NCI-H460 (cell line): ENCODE results near the gene PRDM5. TPM values are rescaled to one million over a fixed set of nuclear protein-coding genes. Genes with fewer than 3 reads are reported as not detected.

Source experiments
- DNase-seq: peaks from one replicate; pipeline ENCODE4 v3.0.0-alpha.2; 2016; ENCODE audit warnings: low read depth; ENCODE audit errors: extremely low read depth
- polyA plus RNA-seq: library from polyadenylated mRNA; depleted of rRNA; stranded (reverse); fragments of >200 nt; gene quantifications from 2 replicates; pipeline ENCODE4 v1.2.3, GENCODE V29; 2014; cell fraction: nucleus; rRNA removed
- total RNA-seq: library from RNA; depleted of rRNA; stranded (reverse); fragments of >200 nt; shearing (Covaris generic); gene quantifications from 2 replicates; pipeline ENCODE4 v1.2.3, GENCODE V29; 2014; rRNA removed

The PRDM5 gene
- total RNA-seq: 10.0 and 11.9 TPM in 2 replicates
- 7.4 and 10.6 TPM in 2 replicates for polyA plus RNA-seq

DNA sequence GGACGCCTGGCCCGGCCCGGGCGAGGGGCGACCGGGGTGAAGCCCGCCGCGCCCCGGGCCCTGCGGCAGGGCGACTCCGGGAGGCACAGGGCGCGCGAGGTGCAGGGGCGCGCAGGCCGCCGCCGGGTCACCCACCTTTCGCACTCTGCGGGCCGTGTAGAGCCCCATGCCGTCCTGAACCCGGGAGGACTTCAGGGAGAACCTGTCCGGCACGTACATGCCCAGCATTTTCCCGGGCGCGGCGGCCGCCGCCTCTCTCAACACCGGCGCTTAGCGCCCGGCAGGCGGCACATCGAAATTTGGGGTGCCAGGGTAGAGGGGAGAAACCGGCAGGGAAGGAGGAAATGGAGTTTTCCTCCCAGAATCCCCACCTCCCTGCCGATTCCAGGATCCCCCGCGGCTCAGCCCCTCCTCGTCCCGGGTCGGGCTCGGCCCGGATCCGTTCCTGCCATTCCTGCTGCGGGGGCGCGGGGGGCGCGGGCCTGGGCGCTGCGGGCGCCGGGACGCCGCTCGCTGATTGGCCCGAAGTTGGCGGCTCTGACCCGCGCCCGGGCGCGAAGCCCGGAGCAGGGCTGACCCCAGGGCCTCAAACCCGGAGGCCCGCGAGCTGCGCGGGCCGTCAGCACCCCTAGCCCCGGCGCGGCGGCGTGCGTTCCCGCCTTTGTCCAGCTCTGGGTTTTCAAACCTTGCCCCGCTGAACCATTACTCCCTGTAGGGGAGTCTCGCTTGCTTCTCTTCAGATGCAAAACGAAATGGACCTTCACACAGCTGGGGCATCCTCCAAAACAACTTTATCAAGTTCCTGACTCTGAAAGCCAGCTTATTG is at the start of gene PRDM5:
Gene PRDM5 (minus strand): TSS at position 346 of the 826 bp plus-strand sequence. CDS start 118 bp downstream, at position 228.
- peak; percentile 13 for DNase-seq

DNA sequence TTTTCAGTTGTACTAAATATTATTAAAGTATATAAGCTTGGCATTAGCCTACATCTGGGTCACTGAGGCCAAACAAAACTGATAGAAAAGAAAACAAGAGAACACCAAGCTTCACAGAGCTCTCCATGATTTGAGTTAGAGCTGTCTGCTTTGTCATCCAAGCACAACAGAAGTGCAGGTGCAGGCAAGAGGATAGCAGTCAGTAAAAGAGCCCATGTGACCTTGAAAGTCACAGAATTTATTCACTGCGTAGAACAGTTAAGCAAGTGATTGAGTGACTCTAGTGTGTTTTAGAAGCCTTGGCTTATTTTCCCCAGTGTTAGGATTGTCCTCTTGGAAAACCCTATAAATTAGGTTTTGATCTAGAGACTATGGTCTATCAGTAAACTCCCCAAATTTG is 49.4 kb upstream of the PRDM5 start:
- no peak for DNase-seq

DNA sequence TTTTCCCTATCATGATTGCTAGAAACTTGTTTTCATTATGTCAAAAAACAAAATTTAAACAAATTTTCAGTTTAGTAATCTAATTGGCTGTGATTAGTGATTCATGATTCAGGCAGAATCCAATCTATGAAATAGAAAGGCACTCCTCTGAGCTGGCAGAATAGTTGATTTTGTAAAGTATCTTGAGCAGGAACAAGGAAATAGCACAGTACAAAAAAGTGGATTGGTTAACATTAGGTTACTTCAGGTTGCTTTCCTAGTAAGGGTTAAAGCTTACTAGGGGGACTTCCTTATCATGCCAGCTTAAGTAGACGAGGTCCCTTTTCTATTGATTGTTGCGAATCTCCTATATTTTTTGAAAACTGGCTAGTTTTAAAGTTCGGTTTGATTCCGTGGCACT is 43.4 kb upstream of the PRDM5 start:
- DNase-seq: no peak

DNA sequence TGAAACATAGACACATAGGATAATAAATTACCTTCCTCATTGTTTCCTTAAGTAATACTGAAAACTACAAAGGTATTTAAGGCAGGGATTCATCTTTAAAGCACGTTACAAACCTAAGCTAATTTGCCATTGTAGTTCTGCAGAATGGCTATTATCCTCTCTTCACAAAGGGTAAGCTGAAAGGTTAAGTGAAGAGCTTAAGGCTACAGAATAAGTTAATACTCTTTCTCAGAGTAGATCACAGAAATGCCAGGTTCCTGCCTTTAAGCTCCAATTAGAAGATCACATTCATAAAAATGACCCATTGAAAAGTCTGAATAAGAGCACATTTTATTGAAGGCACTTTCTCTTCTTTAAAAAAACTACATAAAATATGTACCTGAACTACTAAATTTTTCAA is 42.1 kb upstream of the PRDM5 start:
- no peak for DNase-seq

DNA sequence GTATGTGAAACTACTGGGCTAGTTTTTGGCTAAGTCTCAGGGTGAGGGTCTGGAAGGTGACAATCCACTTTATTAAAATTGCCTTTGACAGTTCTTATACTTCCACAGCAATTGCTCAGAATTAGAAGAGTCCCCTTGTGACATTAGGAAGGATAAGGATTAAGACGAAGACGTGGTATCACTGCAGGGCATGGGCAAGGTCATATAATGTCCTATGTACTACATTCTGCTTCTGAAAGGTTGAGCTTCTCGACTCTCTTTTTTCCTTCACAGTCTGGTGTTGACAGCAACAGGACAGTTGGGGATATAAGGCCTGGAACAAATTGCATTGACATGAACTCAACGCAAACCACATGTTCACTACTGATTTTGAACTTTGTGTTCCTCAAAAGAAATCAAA is 40.9 kb upstream of the PRDM5 start:
- no peak for DNase-seq

DNA sequence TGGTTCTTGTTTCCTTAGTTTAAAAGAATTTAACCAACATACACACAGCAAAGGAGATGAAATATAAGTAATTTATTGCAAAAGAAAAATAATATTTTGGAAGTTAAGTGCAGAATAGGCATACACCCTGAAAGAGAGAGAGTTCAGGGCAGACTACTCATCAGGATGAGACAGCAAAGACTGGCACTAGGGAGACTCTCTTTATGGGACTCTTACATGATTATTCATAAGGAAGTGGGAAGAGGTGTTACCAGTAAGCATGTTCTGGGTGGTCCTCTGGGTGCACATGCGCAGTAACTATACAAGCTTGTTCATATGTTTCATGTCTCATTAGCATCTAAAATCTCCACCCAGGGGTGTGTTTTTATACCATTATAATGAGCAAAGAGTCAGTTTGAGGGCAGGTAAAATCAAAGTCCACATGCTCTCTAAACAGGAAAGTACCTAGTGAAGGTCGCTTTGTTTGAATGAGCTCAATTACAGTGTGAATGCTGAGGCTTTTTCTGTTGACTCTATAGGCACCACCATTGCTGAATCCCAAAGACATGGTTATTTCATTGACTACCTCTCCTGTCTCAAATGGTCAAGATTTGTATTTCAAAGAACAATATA is 38.2 kb upstream of the PRDM5 start:
- no peak for DNase-seq

DNA sequence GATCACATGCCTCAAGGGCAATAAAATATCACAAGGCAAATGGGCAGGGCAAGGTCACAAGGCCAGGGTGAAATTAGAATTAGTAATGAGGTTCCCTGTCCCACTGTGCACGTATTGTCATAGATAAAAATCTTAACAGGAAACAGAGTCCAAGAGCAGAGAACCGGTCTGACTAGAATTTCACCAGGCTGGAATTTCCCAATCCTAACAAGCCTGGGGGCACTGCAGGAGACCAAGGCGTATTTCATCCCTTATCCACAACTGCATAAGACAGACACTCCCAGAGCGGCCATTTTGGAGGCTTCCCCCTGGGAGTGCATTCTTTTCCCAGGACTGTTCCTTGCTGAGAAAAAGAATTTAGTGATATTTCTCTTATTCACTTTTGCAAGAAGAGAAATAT is 25.9 kb upstream of the PRDM5 start:
- no peak for DNase-seq

DNA sequence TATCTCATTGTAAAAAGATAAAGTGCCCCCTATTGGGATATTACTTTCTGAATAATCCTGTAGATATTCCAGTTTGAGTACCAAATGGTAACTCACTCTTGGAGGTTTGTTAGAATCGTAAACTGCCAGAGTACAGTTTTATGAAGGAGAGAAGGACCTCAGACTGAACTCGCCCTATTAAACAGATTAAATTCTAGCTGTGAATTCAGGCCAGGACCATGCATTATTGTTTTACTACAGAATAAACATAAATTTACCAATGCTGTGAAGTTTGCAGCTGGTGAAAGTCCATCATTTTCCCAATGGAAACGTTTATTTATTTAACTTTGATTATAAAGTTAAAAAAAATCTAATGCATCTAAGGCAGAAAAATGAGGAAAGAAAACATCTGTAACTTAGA is 20.2 kb upstream of the PRDM5 start:
- no peak for DNase-seq

DNA sequence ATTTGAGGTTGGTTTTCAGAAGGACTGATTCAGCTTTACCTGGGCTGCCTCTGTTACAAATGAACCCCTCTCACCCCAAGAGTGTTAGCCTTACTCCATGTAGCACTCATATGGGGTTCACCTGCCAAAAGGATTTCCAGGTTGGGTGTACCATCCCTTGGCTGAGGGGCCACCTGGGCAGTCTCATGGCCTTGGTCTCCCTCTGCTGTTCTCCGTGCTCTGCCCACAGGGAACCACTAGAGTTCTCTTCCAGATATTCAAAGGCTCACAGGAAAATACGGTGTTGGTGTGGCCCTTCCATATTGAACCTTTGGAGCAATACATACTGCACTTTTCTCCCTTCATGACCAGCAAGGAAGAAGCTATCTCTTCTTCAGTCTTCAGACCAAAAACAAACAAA is 18.0 kb upstream of the PRDM5 start:
- DNase-seq: no peak

DNA sequence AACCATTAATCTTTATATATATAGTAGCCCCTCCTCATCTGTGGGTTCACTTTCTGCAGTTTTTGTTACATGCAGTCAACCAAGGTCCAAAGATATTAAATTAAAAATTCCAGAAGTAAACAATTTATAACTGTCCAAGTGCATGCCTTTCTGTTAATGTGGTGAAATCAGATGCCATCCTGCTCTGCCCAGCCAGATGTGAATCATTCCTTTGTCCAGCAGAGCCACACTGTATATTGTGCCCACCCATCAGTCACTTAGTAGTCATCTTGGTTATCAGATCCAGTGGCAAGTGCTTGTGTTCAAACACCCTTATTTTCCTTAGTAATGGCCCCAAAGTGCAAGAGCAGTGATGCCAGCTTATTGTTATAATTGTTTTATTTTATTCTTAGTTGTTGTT is 17.2 kb upstream of the PRDM5 start:
- DNase-seq: no peak

DNA sequence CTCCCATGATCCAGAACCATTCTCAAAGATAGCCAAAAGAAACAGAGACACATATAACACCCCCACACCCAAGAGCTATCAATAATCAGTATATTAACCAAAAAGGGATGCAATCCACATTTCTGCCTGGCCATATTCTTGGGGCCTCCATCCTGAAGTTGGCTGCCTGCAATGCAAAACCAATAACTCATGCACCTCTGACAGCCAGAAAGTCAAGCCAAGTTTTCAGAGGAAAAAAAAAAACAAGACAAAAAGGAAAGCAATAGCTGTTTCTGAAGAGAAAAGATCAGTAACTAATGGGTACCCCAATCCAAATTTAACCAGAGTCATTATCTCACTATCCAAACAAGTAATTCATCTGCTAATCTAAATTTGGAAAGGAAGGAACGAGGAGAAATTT is 7.3 kb upstream of the PRDM5 start:
- no peak for DNase-seq

DNA sequence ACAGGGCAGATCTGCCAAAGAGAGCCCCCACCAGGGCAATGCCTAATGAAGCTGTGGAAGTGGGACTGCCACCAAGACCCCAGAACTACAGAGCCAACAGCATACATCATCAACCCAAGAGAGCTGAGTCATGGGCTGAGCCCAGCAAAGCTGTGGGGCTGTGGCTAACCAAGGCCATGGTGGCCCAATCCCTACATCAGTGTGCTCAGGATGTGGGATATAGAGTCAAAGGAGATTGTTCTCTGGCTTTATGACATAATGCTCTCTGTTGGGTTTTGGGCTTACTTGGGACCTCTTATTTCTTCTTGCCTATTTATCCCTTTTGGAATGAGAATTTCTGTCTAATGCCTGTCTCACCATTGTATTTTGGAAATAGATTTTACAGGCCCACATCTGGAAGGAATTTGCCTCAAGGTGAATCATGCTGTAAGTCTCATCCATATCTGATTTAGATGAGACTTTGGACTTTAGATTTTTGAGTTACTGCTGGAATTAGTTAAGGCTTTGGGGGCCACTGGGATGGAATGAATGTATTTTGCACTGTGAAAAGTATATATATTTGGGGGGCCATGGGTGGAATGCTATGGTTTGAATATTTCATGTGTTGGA is 5.4 kb upstream of the PRDM5 start:
- DNase-seq: no peak

DNA sequence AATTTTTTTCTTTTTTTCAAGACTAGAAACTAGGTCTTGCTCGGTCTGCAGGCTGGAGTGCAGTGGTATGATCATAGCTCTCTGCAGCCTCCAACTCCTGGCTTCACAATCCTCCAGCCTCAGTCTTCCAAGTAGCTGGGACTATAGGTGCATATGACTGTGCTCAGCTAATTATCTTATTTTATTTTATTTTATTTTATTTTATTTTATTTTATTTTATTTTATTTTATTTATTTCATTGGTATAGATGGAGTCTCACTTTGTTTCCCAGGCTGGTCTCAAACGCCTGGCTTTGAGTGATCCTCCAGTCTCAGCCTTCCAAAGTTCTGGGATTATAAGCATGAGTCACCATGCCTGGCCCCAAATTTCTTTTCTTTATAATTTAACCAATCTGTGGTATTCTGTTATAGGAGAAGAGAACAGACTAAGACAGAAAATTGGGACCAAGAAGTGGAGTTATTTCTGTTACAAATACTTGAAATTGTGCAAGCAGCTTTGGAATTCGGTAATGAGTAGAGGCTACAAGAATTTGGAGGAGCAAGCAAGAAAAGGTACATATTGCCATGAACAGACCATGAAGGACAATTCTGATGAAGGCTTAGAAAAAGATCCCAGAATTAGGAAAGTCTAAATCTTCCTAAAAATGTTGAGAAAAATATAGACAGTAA is 4.0 kb upstream of the PRDM5 start:
- no peak for DNase-seq

DNA sequence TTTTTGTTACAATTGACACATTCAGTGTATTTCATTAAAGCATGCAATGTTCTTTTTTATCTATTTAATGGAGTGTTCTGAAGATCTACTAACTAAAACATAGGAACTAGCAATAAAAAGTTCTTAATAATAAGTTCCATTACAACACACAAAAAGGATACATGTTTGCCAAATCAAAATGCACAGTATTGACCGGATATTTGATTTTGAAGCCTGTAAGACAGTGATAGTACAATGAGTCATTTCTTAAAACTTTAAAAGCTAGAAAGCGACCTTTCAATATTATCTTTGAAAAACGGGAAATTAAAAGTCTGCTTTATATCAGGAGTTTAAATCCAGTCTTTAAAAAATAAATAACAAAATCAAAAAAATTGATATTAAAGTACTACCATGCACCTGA is 2.4 kb upstream of the PRDM5 start:
- no peak for DNase-seq

DNA sequence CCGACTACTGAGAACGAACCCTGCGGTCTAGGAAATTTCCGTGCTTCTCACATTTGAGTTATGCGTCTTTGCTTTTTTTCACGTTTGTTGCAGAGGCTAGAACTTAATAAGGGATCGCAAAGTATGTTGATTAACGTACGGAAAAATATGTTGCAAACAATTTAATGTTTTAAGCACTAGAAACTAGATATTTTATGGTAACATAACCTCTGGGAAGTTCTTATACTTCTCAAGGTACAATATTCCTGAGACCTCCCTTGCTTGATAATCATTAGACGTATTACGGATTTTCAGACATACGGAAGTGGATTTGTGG is 639 bp upstream of the PRDM5 start:
- DNase-seq: no peak

DNA sequence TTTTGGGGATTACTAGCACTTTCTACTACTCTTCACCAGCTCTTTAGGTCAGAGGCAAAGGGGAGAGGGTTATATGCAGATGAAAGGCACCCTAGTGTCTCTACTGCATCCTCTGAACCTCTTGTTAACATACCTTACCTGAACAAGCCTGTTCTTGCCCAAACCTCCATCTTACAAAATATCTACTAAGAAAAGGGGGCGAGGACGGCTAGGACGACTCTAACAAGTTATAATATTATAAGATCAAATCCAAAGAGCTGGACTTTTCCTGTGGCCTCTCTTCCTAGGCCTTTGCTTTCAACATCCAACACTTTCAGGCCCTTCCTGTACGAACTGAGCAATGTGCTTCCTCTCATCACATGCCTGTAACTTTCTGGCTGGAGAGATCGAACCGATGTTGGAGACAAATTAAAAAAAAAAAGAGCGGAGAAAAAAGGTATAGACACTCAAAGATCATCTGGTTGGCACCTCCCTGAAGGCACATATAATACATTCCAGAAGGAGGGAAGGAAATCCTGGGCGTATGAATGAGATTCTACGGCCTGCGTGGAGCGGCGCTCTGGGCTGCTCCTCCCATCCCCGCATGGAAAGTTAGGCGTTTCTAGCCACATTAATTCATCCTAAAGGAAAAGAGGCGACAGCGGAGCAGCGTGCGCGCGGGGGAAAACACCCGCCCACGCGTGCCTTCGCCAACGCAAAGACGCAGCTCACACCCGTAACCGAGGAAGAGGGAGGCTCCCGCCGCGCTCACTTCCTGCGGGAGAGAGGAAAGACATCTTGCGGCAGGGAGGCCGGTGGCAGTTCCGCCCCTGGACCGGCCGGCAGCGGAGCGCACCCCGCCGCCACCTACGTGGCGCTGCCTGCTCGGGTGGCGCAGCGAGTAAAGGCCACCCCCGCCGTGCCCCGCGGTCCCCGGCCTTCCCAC is 808 bp downstream of the PRDM5 start:
- peak; percentile 41 for DNase-seq

DNA sequence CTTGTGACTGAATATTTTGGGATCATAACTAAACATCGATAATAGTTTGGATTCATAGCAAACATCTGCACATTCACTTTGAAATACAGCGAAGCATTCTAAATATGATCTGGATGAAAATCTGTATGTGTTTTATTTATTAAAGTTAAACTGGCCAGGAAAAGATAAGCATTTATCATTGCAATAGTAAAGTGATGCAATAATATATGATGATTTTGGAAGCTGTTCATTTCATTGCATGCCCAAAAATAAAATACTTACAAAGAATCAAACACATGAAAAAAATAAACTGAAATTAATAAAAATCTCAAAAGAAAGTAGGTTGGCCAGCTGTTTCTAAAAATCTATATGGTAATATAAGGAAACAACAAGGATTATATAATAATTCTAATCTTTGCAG is 1.9 kb downstream of the PRDM5 start:
- no peak for DNase-seq

DNA sequence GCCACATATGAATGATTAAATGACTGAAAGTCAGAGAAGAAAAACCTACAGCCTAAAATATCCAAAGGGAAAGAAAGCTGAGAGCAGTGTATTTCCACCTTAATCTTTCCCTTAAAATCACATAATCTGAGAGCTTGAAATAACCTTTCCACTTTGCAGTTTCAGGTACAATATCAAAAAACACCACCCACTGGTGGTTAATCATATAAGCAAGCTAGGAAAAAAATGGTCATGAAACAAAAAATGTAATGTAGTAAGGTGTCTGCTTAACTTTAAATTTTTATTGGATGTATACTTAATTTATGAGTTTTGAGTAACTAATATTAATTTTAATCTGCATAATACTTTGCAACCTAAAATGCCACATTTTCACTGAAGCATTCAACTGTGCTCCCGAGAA is 3.2 kb downstream of the PRDM5 start:
- no peak for DNase-seq

DNA sequence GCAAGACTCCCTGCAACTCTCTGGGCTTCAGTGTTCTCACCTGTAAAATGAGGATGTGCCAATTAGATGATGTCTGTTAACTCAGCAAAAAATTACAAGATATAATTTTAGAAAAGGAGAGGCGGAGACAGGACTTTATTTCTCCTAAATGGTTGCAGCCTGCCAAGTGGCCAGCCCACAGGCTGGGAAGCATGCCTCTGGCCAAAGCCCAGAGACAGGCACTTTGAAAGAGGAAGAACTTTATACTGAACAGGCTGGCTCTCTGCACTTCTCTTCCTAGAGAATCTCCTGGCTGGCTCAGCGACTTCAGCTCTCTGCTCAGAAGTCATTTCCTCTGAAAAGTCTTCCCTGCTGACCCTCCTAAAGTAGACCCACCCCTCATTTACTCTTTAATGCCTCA is 3.7 kb downstream of the PRDM5 start:
- no peak for DNase-seq

DNA sequence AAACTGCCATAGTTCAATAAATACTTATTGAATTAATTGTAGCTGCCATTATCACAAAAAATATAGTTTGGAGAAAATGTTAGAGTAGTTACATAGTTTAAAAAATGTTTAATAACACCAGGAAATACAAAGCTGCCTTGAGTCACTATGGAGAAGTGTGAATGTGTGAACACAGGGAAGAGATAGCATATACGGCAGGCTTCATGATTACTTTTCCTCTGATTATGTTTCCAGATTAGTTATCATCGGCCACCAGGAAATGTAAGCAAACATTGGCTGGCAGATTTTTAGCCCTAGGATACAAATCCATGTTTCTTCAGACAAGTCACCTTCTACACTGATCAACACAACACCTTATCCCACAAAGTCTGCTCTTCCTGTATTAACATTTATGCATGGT is 4.4 kb downstream of the PRDM5 start:
- no peak for DNase-seq
